PC-3 (cell line): ENCODE results near the gene SLC23A1. TPM values are rescaled to one million over a fixed set of nuclear protein-coding genes. Genes with fewer than 3 reads are reported as not detected.

ENCODE experiments used
- ATAC-seq: fragments of 200-7000 bp; cut with Tn5 transposase; 2 replicates; pipeline ENCODE4 v1.9.1; 2020; ENCODE audit warnings: mild to moderate bottlenecking, moderate library complexity
- BruUV-seq: library from RNA; stranded (reverse); fragments of 400-500 nt; replicated peaks from 2 replicates; lab custom pipeline; 2021; lab: Mats Ljungman, UMichigan
- CTCF ChIA-PET: fragments of 300-600 bp; sonication (Branson Sonifier 250); formaldehyde crosslinking; loops from one replicate; lab custom pipeline; 2022; ENCODE audit warnings: antibody characterized with exemption; lab: Charles Lee
- POLR2A ChIA-PET: fragments of 300-600 bp; sonication (Branson Sonifier 250); formaldehyde crosslinking; loops from one replicate; lab custom pipeline; 2022; ENCODE audit warnings: antibody characterized with exemption; ENCODE audit not compliant: unreplicated experiment; lab: Charles Lee
- DNase-seq: peaks from one replicate; pipeline ENCODE4 v3.0.0-alpha.2; 2015
- H2AFZ ChIP-seq: fragments of 300-600 bp; sonication (generic); 2 replicates; pipeline ENCODE4 v1.6.0; 2016; ENCODE audit warnings: antibody characterized with exemption, low read length
- H3F3A ChIP-seq: fragments of 300-600 bp; sonication (generic); one replicate; pipeline ENCODE4 v1.6.0; 2017; ENCODE audit warnings: antibody characterized with exemption, low read length, control low read depth, mild to moderate bottlenecking; ENCODE audit not compliant: unreplicated experiment
- H3K27ac ChIP-seq: fragments of 300-600 bp; sonication (generic); 2 replicates; pipeline ENCODE4 v1.5.1; 2016; ENCODE audit warnings: mild to moderate bottlenecking, low read length
- H3K27me3 ChIP-seq: fragments of 300-600 bp; sonication (generic); 2 replicates; pipeline ENCODE4 v1.6.1; 2016; ENCODE audit warnings: low read length, mixed read lengths
- H3K36me3 ChIP-seq: fragments of 300-600 bp; sonication (generic); 2 replicates; pipeline ENCODE4 v1.6.1; 2016; ENCODE audit warnings: low read depth, mixed run types, low read length, mixed read lengths
- H3K4me1 ChIP-seq: fragments of 300-600 bp; sonication (generic); 2 replicates; pipeline ENCODE4 v1.5.1; 2016; ENCODE audit warnings: low read length; ENCODE audit not compliant: insufficient read depth
- H3K4me2 ChIP-seq: fragments of 300-600 bp; sonication (generic); 2 replicates; pipeline ENCODE4 v1.6.0; 2016; ENCODE audit warnings: low read length
- H3K4me3 ChIP-seq: fragments of 300-600 bp; sonication (generic); 2 replicates; pipeline ENCODE4 v1.5.1; 2016; ENCODE audit warnings: mild to moderate bottlenecking, low read length, mixed read lengths
- H3K79me2 ChIP-seq: fragments of 300-600 bp; sonication (generic); 2 replicates; pipeline ENCODE4 v1.6.1; 2017; ENCODE audit warnings: low read length, mixed read lengths
- H3K9ac ChIP-seq: fragments of 300-600 bp; sonication (generic); 2 replicates; pipeline ENCODE4 v1.6.0; 2016; ENCODE audit warnings: mild to moderate bottlenecking, low read length
- H3K9me2 ChIP-seq: fragments of 300-600 bp; sonication (generic); replicated peaks from 2 replicates; pipeline ENCODE4 v1.6.1; 2016; ENCODE audit warnings: mixed run types, low read length, mixed read lengths
- H3K9me3 ChIP-seq: fragments of 300-600 bp; sonication (generic); 2 replicates; pipeline ENCODE4 v1.6.1; 2016; ENCODE audit warnings: low read length, mixed read lengths
- H4K20me1 ChIP-seq: fragments of 300-600 bp; sonication (generic); 2 replicates; pipeline ENCODE4 v1.6.1; 2016; ENCODE audit warnings: low read length, mixed read lengths
- CTCF ChIP-seq: fragments of 300-600 bp; sonication (generic); conservative IDR thresholded peaks from 2 replicates; pipeline ENCODE4 v1.5.1; 2017; ENCODE audit warnings: antibody characterized with exemption, low read depth, mild to moderate bottlenecking, low read length
- EZH2 ChIP-seq: fragments of 300-600 bp; sonication (generic); IDR thresholded peaks from one replicate; pipeline ENCODE4 v1.6.1; 2017; ENCODE audit warnings: antibody characterized with exemption, mild to moderate bottlenecking, low read length; ENCODE audit not compliant: unreplicated experiment
- EZH2phosphoT487 ChIP-seq: fragments of 300-600 bp; sonication (generic); IDR thresholded peaks from 2 replicates; pipeline ENCODE4 v1.6.1; 2018; ENCODE audit warnings: mild to moderate bottlenecking, antibody characterized with exemption, low read length, borderline replicate concordance
- intact Hi-C: fragments of 100-400 bp; cut with micrococcal nuclease; formaldehyde crosslinking; loops from 2 replicates; pipeline ENCODE4 v1.9.0; 2023
- total RNA-seq: library from RNA; depleted of rRNA; stranded (reverse); fragments of >200 nt; gene quantifications from 2 replicates; pipeline ENCODE4 v1.2.3, GENCODE V29; 2014

SLC23A1 gene
- total RNA-seq, 1 experiment from 2014 or later: not detected

- Histone ChIP-seq H3K4me3 (peak overlapping the region; percentile 87), H3K4me1 (peaks cover 20% of the 10 kb centered on the region), H3K4me2 (peak overlapping the region; percentile 94), H3K9ac (peak overlapping the region; percentile 99), H3K27me3 (no peaks in the 10 kb centered on the region), H2AFZ (peak overlapping the region; percentile 77; the same call in 1 of the 2 replicates), H3K36me3 (no peaks in the 10 kb centered on the region), H3K9me3 (no peaks in the 10 kb centered on the region), H3K9me2 (no peaks in the 10 kb centered on the region), H3K27ac (peak overlapping the region; percentile 98), H4K20me1 (no peaks in the 10 kb centered on the region), H3F3A (no peaks in the 10 kb centered on the region), H3K79me2 (peaks cover 28% of the 10 kb centered on the region)
- POLR2A ChIA-PET: interaction anchor here (0.6 to 0.7 kb wide), 2 partner anchors 20 to 51 kb away, joined by 3 to 5 read pairs; no protein-coding TSS in a partner anchor
- BruUV-seq: no TSS peak
- intact Hi-C loops: no loop called here
- CTCF ChIA-PET: no interaction called here
- no peak for ATAC-seq
- no peak for TF ChIP-seq EZH2phosphoT487
- TF ChIP-seq CTCF: no peak
- TF ChIP-seq EZH2: no peak
- no peak for DNase-seq
Observed at GRCh38 chr5:139393497-139394122, 10.5 kb upstream of the SLC23A1 start.

- peak; percentile 71 for ATAC-seq
- H3K9me3 ChIP-seq: no peaks in the 10 kb centered on the region
- H3F3A ChIP-seq: no peaks in the 10 kb centered on the region
- no peaks in the 10 kb centered on the region for H4K20me1 ChIP-seq
- H3K9me2 ChIP-seq: no peaks in the 10 kb centered on the region
- ChIA-PET CTCF (interaction anchor here (0.7 kb wide), 1 partner anchor 19 kb away, joined by 3 read pairs; no protein-coding TSS in a partner anchor), POLR2A (interaction anchor here (0.5 to 0.7 kb wide), 3 partner anchors 19 to 51 kb away, joined by 3 to 5 read pairs (median 3); no protein-coding TSS in a partner anchor)
- peak overlapping the region; percentile 99 for H3K9ac ChIP-seq
- H3K27me3 ChIP-seq: no peaks in the 10 kb centered on the region
- TSS peak; percentile 20 for BruUV-seq
- DNase-seq: peak; percentile 79
- no peaks in the 10 kb centered on the region for H3K36me3 ChIP-seq
- H3K4me2 ChIP-seq: peak overlapping the region; percentile 94
- intact Hi-C loops: loop anchor here (1.0 kb wide), 1 partner anchor 105 kb away; no protein-coding TSS in a partner anchor
- TF ChIP-seq CTCF: peak; percentile 66
- no peak for TF ChIP-seq EZH2
- no peak for TF ChIP-seq EZH2phosphoT487
- peaks cover 20% of the 10 kb centered on the region for H3K4me1 ChIP-seq
- peak overlapping the region; percentile 77 for H2AFZ ChIP-seq
- peak overlapping the region; percentile 98 for H3K27ac ChIP-seq
- peak overlapping the region; percentile 87 for H3K4me3 ChIP-seq
- H3K79me2 ChIP-seq: peaks cover 28% of the 10 kb centered on the region
Observed at GRCh38 chr5:139392678-139393496, 9.8 kb upstream of the SLC23A1 start.
